ENCODE data around the gene TIAM1.

Gene TIAM1, protein sequence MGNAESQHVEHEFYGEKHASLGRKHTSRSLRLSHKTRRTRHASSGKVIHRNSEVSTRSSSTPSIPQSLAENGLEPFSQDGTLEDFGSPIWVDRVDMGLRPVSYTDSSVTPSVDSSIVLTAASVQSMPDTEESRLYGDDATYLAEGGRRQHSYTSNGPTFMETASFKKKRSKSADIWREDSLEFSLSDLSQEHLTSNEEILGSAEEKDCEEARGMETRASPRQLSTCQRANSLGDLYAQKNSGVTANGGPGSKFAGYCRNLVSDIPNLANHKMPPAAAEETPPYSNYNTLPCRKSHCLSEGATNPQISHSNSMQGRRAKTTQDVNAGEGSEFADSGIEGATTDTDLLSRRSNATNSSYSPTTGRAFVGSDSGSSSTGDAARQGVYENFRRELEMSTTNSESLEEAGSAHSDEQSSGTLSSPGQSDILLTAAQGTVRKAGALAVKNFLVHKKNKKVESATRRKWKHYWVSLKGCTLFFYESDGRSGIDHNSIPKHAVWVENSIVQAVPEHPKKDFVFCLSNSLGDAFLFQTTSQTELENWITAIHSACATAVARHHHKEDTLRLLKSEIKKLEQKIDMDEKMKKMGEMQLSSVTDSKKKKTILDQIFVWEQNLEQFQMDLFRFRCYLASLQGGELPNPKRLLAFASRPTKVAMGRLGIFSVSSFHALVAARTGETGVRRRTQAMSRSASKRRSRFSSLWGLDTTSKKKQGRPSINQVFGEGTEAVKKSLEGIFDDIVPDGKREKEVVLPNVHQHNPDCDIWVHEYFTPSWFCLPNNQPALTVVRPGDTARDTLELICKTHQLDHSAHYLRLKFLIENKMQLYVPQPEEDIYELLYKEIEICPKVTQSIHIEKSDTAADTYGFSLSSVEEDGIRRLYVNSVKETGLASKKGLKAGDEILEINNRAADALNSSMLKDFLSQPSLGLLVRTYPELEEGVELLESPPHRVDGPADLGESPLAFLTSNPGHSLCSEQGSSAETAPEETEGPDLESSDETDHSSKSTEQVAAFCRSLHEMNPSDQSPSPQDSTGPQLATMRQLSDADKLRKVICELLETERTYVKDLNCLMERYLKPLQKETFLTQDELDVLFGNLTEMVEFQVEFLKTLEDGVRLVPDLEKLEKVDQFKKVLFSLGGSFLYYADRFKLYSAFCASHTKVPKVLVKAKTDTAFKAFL (N-terminal part only)

DNA sequence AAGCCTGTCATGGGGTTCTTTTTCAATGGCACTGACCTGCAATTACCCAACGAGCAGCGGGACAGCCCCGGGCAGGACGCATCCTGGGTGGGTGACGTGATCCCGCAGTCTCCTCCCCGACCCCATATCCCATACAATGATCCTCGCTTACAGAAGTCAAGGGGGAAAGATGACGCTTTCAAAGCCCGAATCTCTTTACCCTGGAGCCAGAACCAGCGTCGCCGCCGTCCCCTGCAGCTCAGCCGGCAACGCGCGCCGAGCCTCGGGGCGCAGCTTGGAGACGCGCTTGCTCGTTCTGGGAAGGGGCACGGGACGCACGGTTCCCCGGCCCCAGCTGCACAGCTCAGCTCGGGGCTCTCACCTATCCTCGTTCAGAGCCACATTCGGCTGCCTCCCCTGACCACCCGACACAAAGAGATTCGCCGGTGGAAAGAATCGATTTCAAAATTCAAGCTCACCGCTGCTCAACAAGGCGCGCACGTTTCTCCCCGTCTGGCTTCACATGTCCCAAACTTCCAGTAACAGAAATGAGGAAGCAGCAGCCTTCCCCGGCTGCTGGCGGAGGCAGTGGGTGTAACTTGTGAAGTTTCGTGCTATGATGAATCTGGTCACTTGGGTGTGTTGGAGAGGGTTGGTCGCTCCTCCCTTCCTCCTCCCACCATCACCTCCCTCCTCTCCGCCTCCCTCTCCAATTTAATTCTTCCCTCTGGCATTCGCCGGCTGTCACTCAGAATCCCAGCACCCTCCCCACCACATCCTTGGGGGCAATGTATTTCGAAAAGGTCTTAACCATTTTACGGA is at the start of gene TIAM1:
Gene TIAM1, minus strand, starts transcription at position 582 of the 801 bp plus-strand sequence. CDS start 77,289 bp downstream, outside the sequence.
- peak within 1 kb of the TSS; percentile 66 for H3K4me3 ChIP-seq (ENCODE audit: low read depth, low read length)
- DNase-seq (ENCODE audit: low read depth), result peak; percentile 81
- TF ChIP-seq, protein P1, sequence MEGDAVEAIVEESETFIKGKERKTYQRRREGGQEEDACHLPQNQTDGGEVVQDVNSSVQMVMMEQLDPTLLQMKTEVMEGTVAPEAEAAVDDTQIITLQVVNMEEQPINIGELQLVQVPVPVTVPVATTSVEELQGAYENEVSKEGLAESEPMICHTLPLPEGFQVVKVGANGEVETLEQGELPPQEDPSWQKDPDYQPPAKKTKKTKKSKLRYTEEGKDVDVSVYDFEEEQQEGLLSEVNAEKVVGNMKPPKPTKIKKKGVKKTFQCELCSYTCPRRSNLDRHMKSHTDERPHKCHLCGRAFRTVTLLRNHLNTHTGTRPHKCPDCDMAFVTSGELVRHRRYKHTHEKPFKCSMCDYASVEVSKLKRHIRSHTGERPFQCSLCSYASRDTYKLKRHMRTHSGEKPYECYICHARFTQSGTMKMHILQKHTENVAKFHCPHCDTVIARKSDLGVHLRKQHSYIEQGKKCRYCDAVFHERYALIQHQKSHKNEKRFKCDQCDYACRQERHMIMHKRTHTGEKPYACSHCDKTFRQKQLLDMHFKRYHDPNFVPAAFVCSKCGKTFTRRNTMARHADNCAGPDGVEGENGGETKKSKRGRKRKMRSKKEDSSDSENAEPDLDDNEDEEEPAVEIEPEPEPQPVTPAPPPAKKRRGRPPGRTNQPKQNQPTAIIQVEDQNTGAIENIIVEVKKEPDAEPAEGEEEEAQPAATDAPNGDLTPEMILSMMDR (conservative IDR thresholded peaks at IDR 0.05; ENCODE audit: low read depth, low read length), result no peak

DNA sequence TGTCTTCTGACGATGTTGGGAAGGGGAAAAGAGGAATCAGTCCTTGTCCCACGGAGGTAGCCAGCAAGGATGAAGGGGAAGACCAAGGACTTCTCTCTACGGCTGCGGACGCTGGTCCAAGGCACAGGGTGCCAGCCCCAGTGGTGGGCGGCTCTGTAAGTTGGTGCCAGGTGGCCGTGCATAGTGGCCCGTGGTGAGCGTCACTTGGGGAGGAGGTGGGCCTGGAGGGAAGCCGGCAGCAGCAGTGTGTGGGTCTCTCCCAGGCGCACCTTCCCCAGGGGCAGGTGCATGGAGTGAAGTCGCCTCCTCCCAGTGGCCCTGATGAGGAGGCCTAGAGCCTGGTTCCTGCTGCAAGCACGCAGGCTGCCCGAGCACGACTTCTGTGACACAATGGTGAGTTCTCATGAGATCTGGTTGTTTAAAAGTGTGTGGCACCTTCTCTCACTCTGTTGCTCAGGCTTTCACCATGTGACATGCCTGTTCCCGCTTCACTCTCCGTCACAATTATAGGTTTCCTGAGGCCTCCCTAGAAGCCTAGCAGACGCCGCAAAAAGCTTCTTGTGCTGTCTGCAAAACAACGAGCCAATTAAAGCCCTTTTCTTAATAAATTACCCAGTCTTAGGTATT is 43.6 kb upstream of the TIAM1 start:
- TF ChIP-seq, protein P1 (conservative IDR thresholded peaks at IDR 0.05; ENCODE audit: low read depth, low read length), result no peak
- no peak for DNase-seq (ENCODE audit: low read depth)
- no peak overlapping the region for H3K4me3 ChIP-seq (ENCODE audit: low read depth, low read length)

DNA sequence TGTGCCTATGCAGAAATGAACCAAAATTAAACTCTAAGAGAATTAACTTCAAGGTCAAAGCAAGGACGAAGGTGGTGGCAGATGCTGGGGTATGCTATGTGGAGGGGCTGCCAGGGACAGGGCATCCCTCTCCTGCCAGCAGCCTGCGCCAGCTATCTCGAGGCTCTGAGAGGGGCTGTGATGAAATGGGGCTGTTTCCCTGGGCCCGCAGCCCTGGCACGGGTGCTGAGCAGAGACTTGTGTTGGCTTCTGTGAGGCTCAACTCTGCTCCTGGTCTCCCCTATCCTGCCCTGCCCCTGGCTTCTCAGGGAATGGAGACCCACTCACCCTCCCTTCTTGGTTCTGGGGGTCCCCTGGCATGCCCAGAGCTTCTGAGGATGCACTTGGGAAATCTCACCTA is 41.9 kb upstream of the TIAM1 start:
- TF ChIP-seq, protein P1 (conservative IDR thresholded peaks at IDR 0.05; ENCODE audit: low read depth, low read length), result no peak
- H3K4me3 ChIP-seq (ENCODE audit: low read depth, low read length), result no peak overlapping the region
- DNase-seq (ENCODE audit: low read depth), result no peak

DNA sequence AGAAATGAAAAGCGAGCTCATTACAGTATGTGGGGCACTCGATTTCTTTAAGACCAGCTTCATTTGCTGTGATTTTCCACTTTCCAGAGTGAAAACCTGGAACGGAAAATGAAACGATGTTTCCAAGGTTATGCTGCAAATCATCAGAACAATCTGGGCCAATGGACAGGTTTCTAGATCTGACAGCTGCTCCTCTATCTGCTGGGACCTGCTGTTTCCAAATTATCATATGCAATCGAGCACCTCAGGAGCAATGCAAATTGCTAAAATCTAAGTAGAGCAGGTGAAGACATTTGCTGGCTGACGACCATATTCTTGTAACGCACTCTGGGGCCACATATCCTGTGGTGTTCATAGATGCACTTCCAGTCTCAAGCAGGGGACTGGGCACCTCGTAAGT is 39.7 kb upstream of the TIAM1 start:
- DNase-seq (ENCODE audit: low read depth), result no peak
- H3K4me3 ChIP-seq (ENCODE audit: low read depth, low read length), result no peak overlapping the region
- TF ChIP-seq, protein P1 (conservative IDR thresholded peaks at IDR 0.05; ENCODE audit: low read depth, low read length), result no peak

DNA sequence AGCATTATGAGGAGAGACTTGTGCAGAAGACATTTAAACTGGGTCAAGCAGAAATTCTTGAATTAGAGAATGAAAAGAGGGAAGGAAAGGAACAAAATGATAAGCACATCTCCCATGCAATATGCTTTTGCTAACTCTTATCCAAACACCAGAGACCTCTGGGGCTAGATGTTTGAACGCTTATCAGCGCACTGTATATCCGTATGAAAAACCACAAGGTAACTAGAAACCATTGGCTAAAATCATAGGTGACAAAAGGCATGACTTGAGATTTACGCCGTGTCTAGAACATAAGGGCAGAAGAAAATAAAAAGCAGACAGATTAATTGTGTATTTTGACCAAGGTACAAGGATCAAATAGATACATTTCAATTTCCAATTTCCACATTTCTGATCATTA is 38.0 kb upstream of the TIAM1 start:
- no peak for DNase-seq (ENCODE audit: low read depth)
- TF ChIP-seq, protein P1 (conservative IDR thresholded peaks at IDR 0.05; ENCODE audit: low read depth, low read length), result no peak
- no peak overlapping the region for H3K4me3 ChIP-seq (ENCODE audit: low read depth, low read length)

DNA sequence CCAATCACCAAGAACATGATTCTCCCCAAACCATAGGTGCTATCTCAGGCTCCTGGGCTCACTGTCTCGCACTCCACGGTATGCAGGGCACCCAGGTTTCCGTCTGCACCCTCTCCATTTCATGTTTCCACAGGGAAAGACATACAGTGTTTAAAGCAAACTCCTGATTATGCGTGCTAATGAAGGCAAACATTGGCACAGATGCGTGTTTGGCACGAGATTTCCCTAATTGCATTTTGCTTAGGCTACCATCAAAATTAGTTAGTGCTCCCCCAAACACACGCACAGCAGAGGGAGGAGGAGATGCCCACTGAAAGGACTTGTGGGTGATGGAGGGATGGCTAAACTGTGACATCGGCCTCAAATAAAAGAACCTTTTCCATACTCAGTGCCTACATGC is 32.2 kb upstream of the TIAM1 start:
- DNase-seq (ENCODE audit: low read depth), result no peak
- TF ChIP-seq, protein P1 (conservative IDR thresholded peaks at IDR 0.05; ENCODE audit: low read depth, low read length), result no peak

More for the DNA sequence above, 32.2 kb upstream of the TIAM1 start:
- H3K4me3 ChIP-seq (ENCODE audit: low read depth, low read length), result no peak overlapping the region

Measured in choroid plexus epithelial cell (primary cell).